Neural crest cell (in vitro differentiated cells): Measurements from ENCODE around the gene NUCB1. TPM values are rescaled to one million over a fixed set of nuclear protein-coding genes. Genes with fewer than 3 reads are reported as not detected.

Experiments
- DNase-seq: peaks from one replicate; pipeline ENCODE4 v3.0.0; 2021; ENCODE audit warnings: low read depth, mixed read lengths, low spot score
- H3K27ac Mint-ChIP-seq: one replicate; pipeline ENCODE4 v1.8.0; 2021; ENCODE audit warnings: mild to moderate bottlenecking, mixed read lengths; ENCODE audit not compliant: unreplicated experiment
- H3K27me3 Mint-ChIP-seq: 2 replicates; pipeline ENCODE4 v1.8.0; 2021; ENCODE audit warnings: low read depth, mild to moderate bottlenecking, mixed read lengths
- H3K36me3 Mint-ChIP-seq: 2 replicates; pipeline ENCODE4 v1.8.0; 2021; ENCODE audit warnings: low read depth, mild to moderate bottlenecking, mixed read lengths
- H3K4me1 Mint-ChIP-seq: 2 replicates; pipeline ENCODE4 v1.8.0; 2021; ENCODE audit warnings: mixed read lengths
- H3K4me3 Mint-ChIP-seq: one replicate; pipeline ENCODE4 v1.8.0; 2021; ENCODE audit warnings: mild to moderate bottlenecking, mixed read lengths
- H3K9me3 Mint-ChIP-seq: 2 replicates; pipeline ENCODE4 v1.8.0; 2021; ENCODE audit warnings: mixed read lengths
- CTCF ChIP-seq: fragments of 200-600 bp; sonication (generic); conservative IDR thresholded peaks from 2 replicates; pipeline ENCODE4 v1.5.0; 2021; ENCODE audit warnings: antibody characterized with exemption, mild to moderate bottlenecking
- total RNA-seq: library from RNA; stranded (reverse); gene quantifications from 2 replicates; pipeline ENCODE4 v1.2.1, GENCODE V29; 2021

NUCB1 gene
- total RNA-seq, 1 donor from 2014 or later, result 102 TPM

GRCh38 chr19:48858984-48859710 is 41.0 kb upstream of the NUCB1 start:
- H3K9me3 Mint-ChIP-seq, result no peaks in the 10 kb centered on the region
- H3K27ac Mint-ChIP-seq, result no peak overlapping the region
- H3K36me3 Mint-ChIP-seq, result peaks cover 11% of the 10 kb centered on the region
- H3K27me3 Mint-ChIP-seq, result no peaks in the 10 kb centered on the region
- TF ChIP-seq CTCF, result no peak
- no peak for DNase-seq
- peaks cover 32% of the 10 kb centered on the region for H3K4me1 Mint-ChIP-seq
- H3K4me3 Mint-ChIP-seq, result no peak overlapping the region

- no peak for TF ChIP-seq CTCF
- Mint-ChIP-seq H3K9me3 (no peaks in the 10 kb centered on the region), H3K27ac (peak overlapping the region; percentile 71), H3K4me3 (peak overlapping the region; percentile 45), H3K36me3 (peaks cover 15% of the 10 kb centered on the region), H3K27me3 (no peaks in the 10 kb centered on the region), H3K4me1 (peaks cover 39% of the 10 kb centered on the region)
- no peak for DNase-seq
Measured at GRCh38 chr19:48859711-48860572, 40.2 kb upstream of the NUCB1 start.

- no peak for DNase-seq
- H3K4me3 Mint-ChIP-seq, result peak overlapping the region; percentile 70
- peaks cover 15% of the 10 kb centered on the region for H3K36me3 Mint-ChIP-seq
- H3K27me3 Mint-ChIP-seq, result no peaks in the 10 kb centered on the region
- peaks cover 44% of the 10 kb centered on the region for H3K4me1 Mint-ChIP-seq
- no peak for TF ChIP-seq CTCF
- H3K27ac Mint-ChIP-seq, result peak overlapping the region; percentile 78
- H3K9me3 Mint-ChIP-seq, result no peaks in the 10 kb centered on the region
Measured at GRCh38 chr19:48861313-48861712, 38.8 kb upstream of the NUCB1 start.

GRCh38 chr19:48862827-48863226 is 37.3 kb upstream of the NUCB1 start:
- H3K9me3 Mint-ChIP-seq, result no peaks in the 10 kb centered on the region
- H3K4me3 Mint-ChIP-seq, result no peak overlapping the region
- TF ChIP-seq CTCF, result no peak
- no peak overlapping the region for H3K27ac Mint-ChIP-seq
- no peaks in the 10 kb centered on the region for H3K27me3 Mint-ChIP-seq
- DNase-seq, result no peak
- H3K36me3 Mint-ChIP-seq, result peaks cover 11% of the 10 kb centered on the region
- peaks cover 52% of the 10 kb centered on the region for H3K4me1 Mint-ChIP-seq

GRCh38 chr19:48866692-48867091 is 33.4 kb upstream of the NUCB1 start:
- Mint-ChIP-seq H3K36me3 (peaks cover 3% of the 10 kb centered on the region), H3K27me3 (no peaks in the 10 kb centered on the region), H3K4me3 (peak overlapping the region; percentile 63), H3K9me3 (no peaks in the 10 kb centered on the region), H3K4me1 (peaks cover 51% of the 10 kb centered on the region), H3K27ac (peak overlapping the region; percentile 68)
- no peak for TF ChIP-seq CTCF
- DNase-seq, result no peak
